HCT116 (cell line): ENCODE results near the gene SEC24A.

ENCODE experiments used
- CEBPB ChIP-seq: IDR thresholded peaks from 2 replicates; pipeline ENCODE4 v1.6.1; 2012; ENCODE audit warnings: low read depth
- CTCF ChIP-seq, 3 experiments: fragments of 200-600 bp in 1 of 3; sonication (generic) in 1 of 3; IDR thresholded peaks in 2 of 3; conservative IDR thresholded peaks in 1 of 3; 2 replicates each; pipeline ENCODE4 v1.5.1; 2012 to 2017; ENCODE audit warnings: low read depth in 2 of 3, low read length in 2 of 3, antibody characterized with exemption in 1 of 3, borderline replicate concordance in 1 of 3, control low read depth in 1 of 3, mild to moderate bottlenecking in 1 of 3, mixed read lengths in 1 of 3, mixed run types in 1 of 3, moderate library complexity in 1 of 3; ENCODE audit not compliant: insufficient read depth in 1 of 3
- EZH2 ChIP-seq: fragments of 200-600 bp; sonication (generic); IDR thresholded peaks from 2 replicates; pipeline ENCODE4 v1.6.1; 2017; ENCODE audit warnings: antibody characterized with exemption, mixed run types
- POLR2A ChIP-seq: IDR thresholded peaks from 2 replicates; pipeline ENCODE4 v1.7.0; 2011; ENCODE audit warnings: borderline replicate concordance; ENCODE audit not compliant: insufficient read depth, insufficient read length; ENCODE audit errors: extremely low read depth
- POLR2AphosphoS5 ChIP-seq: IDR thresholded peaks from 2 replicates; pipeline ENCODE4 v1.6.1; 2011; ENCODE audit warnings: mild to moderate bottlenecking, low read depth, low read length, moderate library complexity

- TF ChIP-seq POLR2A, result no peak
- TF ChIP-seq CEBPB, result no peak
- no peak for TF ChIP-seq CTCF (IDR thresholded peaks at IDR 0.05 in 2 of 3, conservative IDR thresholded peaks at IDR 0.05 in 1 of 3; ENCODE audit: borderline replicate concordance in 1 of 3, insufficient read depth in 1 of 3, low read depth in 2 of 3, low read length in 2 of 3)
- no peak for TF ChIP-seq POLR2AphosphoS5
- TF ChIP-seq EZH2, result no peak
Observed at GRCh38 chr5:134611515-134611914, 37.1 kb upstream of the SEC24A start.
